ENCODE data around the gene C12orf56.
"Not testable (repeated sequence)": the region's sequence is repeated elsewhere in the genome, so short reads cannot be mapped to it uniquely, and the experiment has no call there.

Gene C12orf56

GRCh38 chr12:64232196-64232595, 158.4 kb downstream of the C12orf56 start:
- no peak for DNase-seq (ENCODE audit: low read depth)

- no peak for DNase-seq (ENCODE audit: low read depth)
These were observed 160.8 kb downstream of the C12orf56 start for GRCh38 chr12:64229796-64230195.

GRCh38 chr12:64229240-64229639, 161.3 kb downstream of the C12orf56 start:
- DNase-seq (ENCODE audit: low read depth), result no peak

- no peak for DNase-seq (ENCODE audit: low read depth)
These were observed 164.9 kb downstream of the C12orf56 start for GRCh38 chr12:64225626-64226025.

- peak; percentile 85 for DNase-seq (ENCODE audit: low read depth)
These were observed 168.4 kb downstream of the C12orf56 start, which contains the start of gene KICS2 for GRCh38 chr12:64222009-64222765. KICS2 (minus strand) TSS chr12:64222296; CDS start chr12:64222237, 59 bp downstream.

- DNase-seq (ENCODE audit: low read depth), result peak; percentile 52
These were observed 168.9 kb downstream of the C12orf56 start for GRCh38 chr12:64221651-64222008.

- DNase-seq (ENCODE audit: low read depth), result no peak
These were observed 170.5 kb downstream of the C12orf56 start for GRCh38 chr12:64220046-64220445.

GRCh38 chr12:64219145-64219544, 171.4 kb downstream of the C12orf56 start:
- DNase-seq (ENCODE audit: low read depth), result no peak

- no peak for DNase-seq (ENCODE audit: low read depth)
These were observed 172.0 kb downstream of the C12orf56 start for GRCh38 chr12:64218597-64218996.

- DNase-seq (ENCODE audit: low read depth), result not testable (repeated sequence)
These were observed 172.9 kb downstream of the C12orf56 start for GRCh38 chr12:64217643-64218042.

- no peak for DNase-seq (ENCODE audit: low read depth)
These were observed 174.3 kb downstream of the C12orf56 start for GRCh38 chr12:64216239-64216638.
